ENCODE data around the gene MYO5C.

Gene MYO5C

GRCh38 chr15:52290329-52290728, 5.3 kb downstream of the MYO5C start:
- Histone ChIP-seq H3K4me3 (ENCODE audit: low read length) (peak overlapping the region; percentile 4; the same call in 1 of the 2 replicates), H3K9ac (ENCODE audit: low read length) (peak overlapping the region; percentile 52), H3K36me3 (replicated peaks; ENCODE audit: low read depth, low read length) (no peaks in the 10 kb centered on the region), H3K27me3 (ENCODE audit: low read depth, low read length) (peaks cover 4% of the 10 kb centered on the region; the same call in 1 of the 2 replicates), H3K9me3 (ENCODE audit: insufficient read depth, low read length) (no peaks in the 10 kb centered on the region), H3K4me2 (ENCODE audit: low read length) (peak overlapping the region; percentile 54), H4K20me1 (ENCODE audit: insufficient read depth, low read length) (no peaks in the 10 kb centered on the region), H2AFZ (ENCODE audit: low read depth, low read length) (no peak overlapping the region), H3K79me2 (ENCODE audit: low read length) (no peaks in the 10 kb centered on the region), H3K4me1 (ENCODE audit: low read length) (peaks cover 52% of the 10 kb centered on the region), H3K27ac (ENCODE audit: low read length) (peak overlapping the region; percentile 88)
- TF ChIP-seq EZH2phosphoT487 (IDR thresholded peaks at IDR 0.05; ENCODE audit: low read depth), result no peak
- TF ChIP-seq, protein P1, sequence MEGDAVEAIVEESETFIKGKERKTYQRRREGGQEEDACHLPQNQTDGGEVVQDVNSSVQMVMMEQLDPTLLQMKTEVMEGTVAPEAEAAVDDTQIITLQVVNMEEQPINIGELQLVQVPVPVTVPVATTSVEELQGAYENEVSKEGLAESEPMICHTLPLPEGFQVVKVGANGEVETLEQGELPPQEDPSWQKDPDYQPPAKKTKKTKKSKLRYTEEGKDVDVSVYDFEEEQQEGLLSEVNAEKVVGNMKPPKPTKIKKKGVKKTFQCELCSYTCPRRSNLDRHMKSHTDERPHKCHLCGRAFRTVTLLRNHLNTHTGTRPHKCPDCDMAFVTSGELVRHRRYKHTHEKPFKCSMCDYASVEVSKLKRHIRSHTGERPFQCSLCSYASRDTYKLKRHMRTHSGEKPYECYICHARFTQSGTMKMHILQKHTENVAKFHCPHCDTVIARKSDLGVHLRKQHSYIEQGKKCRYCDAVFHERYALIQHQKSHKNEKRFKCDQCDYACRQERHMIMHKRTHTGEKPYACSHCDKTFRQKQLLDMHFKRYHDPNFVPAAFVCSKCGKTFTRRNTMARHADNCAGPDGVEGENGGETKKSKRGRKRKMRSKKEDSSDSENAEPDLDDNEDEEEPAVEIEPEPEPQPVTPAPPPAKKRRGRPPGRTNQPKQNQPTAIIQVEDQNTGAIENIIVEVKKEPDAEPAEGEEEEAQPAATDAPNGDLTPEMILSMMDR (IDR thresholded peaks at IDR 0.05; ENCODE audit: low read depth, low read length), result 0 out of 2 replicates have a peak, but pooled peaks have one; percentile 15

DNA sequence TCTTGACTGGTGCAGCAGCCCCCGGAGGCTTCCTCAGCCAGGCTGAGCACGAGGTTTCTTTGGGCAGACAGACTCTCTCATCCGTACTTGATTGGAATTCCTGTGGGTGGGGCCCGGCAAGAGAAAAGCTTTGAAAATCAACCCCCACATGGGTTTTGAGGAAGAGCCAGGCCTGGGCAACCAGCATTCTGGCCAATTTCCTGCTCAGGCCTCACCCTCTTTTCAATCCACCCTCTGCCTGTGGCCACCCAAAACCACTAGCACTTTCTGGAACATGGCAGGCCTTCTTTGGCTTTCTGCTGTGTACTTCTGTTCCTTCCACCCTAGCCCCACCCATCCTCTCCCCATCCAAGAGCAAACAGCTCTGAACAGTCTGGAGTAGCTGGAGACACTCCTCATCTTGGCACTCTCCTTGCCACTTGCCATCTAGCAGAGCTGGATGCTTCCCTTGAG, 5.9 kb downstream of the MYO5C start:
- Histone ChIP-seq H3K27ac (ENCODE audit: low read length) (peak overlapping the region; percentile 88), H4K20me1 (ENCODE audit: insufficient read depth, low read length) (no peaks in the 10 kb centered on the region), H3K4me3 (ENCODE audit: low read length) (no peak overlapping the region), H3K36me3 (replicated peaks; ENCODE audit: low read depth, low read length) (no peaks in the 10 kb centered on the region), H2AFZ (ENCODE audit: low read depth, low read length) (no peak overlapping the region), H3K4me2 (ENCODE audit: low read length) (peak overlapping the region; percentile 54), H3K79me2 (ENCODE audit: low read length) (no peaks in the 10 kb centered on the region), H3K27me3 (ENCODE audit: low read depth, low read length) (no peaks in the 10 kb centered on the region), H3K9ac (ENCODE audit: low read length) (peak overlapping the region; percentile 48), H3K9me3 (ENCODE audit: insufficient read depth, low read length) (no peaks in the 10 kb centered on the region), H3K4me1 (ENCODE audit: low read length) (peaks cover 47% of the 10 kb centered on the region)
- no peak for TF ChIP-seq EZH2phosphoT487 (IDR thresholded peaks at IDR 0.05; ENCODE audit: low read depth)
- TF ChIP-seq, protein P1 (IDR thresholded peaks at IDR 0.05; ENCODE audit: low read depth, low read length), result no peak

DNA sequence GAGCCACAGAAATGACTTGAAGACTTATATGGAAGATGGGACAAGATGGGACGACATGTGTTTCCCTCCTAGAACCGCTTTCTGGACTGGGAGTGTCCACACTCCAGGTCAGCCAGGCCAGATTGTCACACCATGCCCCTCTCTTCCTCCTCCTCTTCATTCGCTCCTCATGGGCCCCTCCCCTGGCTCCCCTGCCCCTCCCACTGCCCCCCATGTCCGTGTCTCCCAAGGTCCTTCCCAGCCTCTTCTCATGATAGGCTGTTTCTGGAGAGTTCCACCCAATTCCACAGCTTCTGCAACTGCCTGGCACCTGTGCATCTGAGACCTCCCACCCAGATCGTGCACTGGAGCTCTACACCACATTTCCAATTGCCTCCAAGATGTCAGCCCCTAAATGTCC, 6.6 kb downstream of the MYO5C start:
- Histone ChIP-seq H3K4me1 (ENCODE audit: low read length) (peaks cover 47% of the 10 kb centered on the region), H3K9me3 (ENCODE audit: insufficient read depth, low read length) (no peaks in the 10 kb centered on the region), H3K4me3 (ENCODE audit: low read length) (no peak overlapping the region), H4K20me1 (ENCODE audit: insufficient read depth, low read length) (no peaks in the 10 kb centered on the region), H3K36me3 (replicated peaks; ENCODE audit: low read depth, low read length) (no peaks in the 10 kb centered on the region), H3K4me2 (ENCODE audit: low read length) (no peak overlapping the region), H3K27me3 (ENCODE audit: low read depth, low read length) (no peaks in the 10 kb centered on the region), H3K79me2 (ENCODE audit: low read length) (no peaks in the 10 kb centered on the region), H3K9ac (ENCODE audit: low read length) (no peak overlapping the region), H2AFZ (ENCODE audit: low read depth, low read length) (no peak overlapping the region), H3K27ac (ENCODE audit: low read length) (no peak overlapping the region)
- TF ChIP-seq, protein P1 (IDR thresholded peaks at IDR 0.05; ENCODE audit: low read depth, low read length), result no peak
- TF ChIP-seq EZH2phosphoT487 (IDR thresholded peaks at IDR 0.05; ENCODE audit: low read depth), result no peak

DNA sequence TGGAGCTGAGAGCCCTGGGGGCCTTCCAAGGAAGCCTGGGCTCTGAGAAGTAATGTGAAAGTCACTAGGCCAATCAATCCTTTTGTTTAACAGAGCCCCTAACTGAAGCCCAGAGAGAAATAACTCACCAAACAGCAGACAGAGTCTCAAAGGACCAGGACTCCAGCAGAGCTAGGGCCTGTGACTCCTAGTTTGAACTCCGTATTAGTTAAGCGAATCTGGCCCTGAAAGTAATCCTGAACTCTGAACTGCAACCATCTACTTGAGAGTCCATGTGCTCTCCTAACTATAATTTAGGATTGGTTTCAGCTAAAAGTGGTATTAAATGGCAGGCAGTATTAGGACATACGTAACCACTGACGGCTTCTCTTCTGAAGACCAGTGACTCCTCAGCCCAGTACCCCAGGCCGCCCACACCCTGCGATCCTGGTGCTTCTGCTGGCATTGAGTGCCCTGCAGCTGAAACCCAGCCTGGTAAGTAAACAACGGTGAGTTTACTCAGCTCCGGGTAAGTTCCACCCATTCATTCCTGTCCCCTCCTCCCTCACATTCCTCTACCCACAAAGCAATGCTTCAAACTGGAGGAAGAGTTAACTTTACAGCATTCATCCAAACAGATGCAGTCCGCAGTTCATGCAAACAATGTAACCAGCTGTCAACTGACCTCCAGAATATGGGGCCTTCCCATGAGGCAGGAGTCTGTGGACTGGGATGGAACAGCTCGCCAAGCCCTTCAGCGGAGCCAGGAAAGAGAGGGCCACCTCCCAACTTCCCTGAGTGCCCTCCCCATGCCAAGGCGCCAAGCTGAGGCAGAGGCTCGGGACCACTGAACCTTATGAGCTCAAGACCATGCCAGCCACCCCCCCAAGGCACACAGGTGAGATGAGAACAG, 7.3 kb downstream of the MYO5C start:
- Histone ChIP-seq H3K9ac (ENCODE audit: low read length) (no peak overlapping the region), H3K4me2 (ENCODE audit: low read length) (no peak overlapping the region)

More for the DNA sequence above, 7.3 kb downstream of the MYO5C start:
- TF ChIP-seq, protein P1 (IDR thresholded peaks at IDR 0.05; ENCODE audit: low read depth, low read length), result no peak
- no peak for TF ChIP-seq EZH2phosphoT487 (IDR thresholded peaks at IDR 0.05; ENCODE audit: low read depth)
- no peak overlapping the region for H2AFZ ChIP-seq (ENCODE audit: low read depth, low read length)
- H3K79me2 ChIP-seq (ENCODE audit: low read length), result no peaks in the 10 kb centered on the region
- H3K27me3 ChIP-seq (ENCODE audit: low read depth, low read length), result no peaks in the 10 kb centered on the region
- no peak overlapping the region for H3K4me3 ChIP-seq (ENCODE audit: low read length)
- H3K9me3 ChIP-seq (ENCODE audit: insufficient read depth, low read length), result no peaks in the 10 kb centered on the region
- no peaks in the 10 kb centered on the region for H3K36me3 ChIP-seq (replicated peaks; ENCODE audit: low read depth, low read length)
- no peak overlapping the region for H3K27ac ChIP-seq (ENCODE audit: low read length)
- no peaks in the 10 kb centered on the region for H4K20me1 ChIP-seq (ENCODE audit: insufficient read depth, low read length)
- H3K4me1 ChIP-seq (ENCODE audit: low read length), result peaks cover 41% of the 10 kb centered on the region

All from OCI-LY3 (cell line).